ENCODE results near the gene PAPPA2. TPM values are rescaled to one million over a fixed set of nuclear protein-coding genes. Genes with fewer than 3 reads are reported as not detected.
A peak's percentile ranks its signal among the peaks of the same experiment; 100 is the strongest.

The PAPPA2 gene
- total and polyA plus RNA-seq, 12 donors = 0.06 to 1.3 (median 0.29) TPM

- intact Hi-C loops (cut with DNase I) = loop anchor here in 6 of 10 donors (2.0 to 10.0 kb wide), 6 partner anchors 152 to 1692 kb away; no protein-coding TSS in a partner anchor
- TF ChIP-seq CTCF (IDR thresholded peaks at IDR 0.05) = no peak
- Histone ChIP-seq H3K9me3 (no peaks in the 10 kb centered on the region), H3K4me3 (no peak overlapping the region), H3K27me3 (no peaks in the 10 kb centered on the region), H3K36me3 (no peaks in the 10 kb centered on the region), H3K27ac (peak overlapping the region in 3 of 10 donors; percentile 9 to 67 (median 24)), H3K4me1 (peaks cover 0 to 30% (median 5%) of the 10 kb centered on the region in 9 donors)
- ATAC-seq (peak; percentile 69 to 98 (median 94)), DNase-seq (peak; percentile 23 to 45)
- WGBS, 2 donors = 13 to 32% methylated on average over 1 of the region's 1 CpG
Measured at GRCh38 chr1:176847052-176847451, 384.1 kb downstream of the PAPPA2 start.

DNA sequence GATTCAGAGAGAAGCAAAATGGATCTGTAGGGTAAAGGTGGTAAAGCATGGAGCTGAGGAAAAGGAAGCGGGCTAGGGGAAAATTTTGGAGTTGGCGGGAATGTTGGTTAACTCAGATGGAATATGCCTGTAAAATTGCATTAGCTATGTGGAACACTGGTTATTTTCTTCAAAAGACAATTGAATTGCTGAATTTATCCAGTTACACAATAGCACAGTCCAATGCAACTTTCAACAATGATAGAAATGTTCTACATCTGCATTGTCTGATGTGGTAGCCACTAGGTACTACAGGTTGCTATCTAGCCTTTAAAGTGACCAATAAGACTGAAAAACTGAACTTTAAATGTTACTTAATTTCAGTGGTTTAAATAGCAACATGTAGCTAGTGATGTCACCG lies 386.3 kb downstream of the PAPPA2 start:
- WGBS, 2 donors = 68 to 96% methylated on average over 3 of the region's 3 CpGs
- ATAC-seq = no peak

GRCh38 chr1:176850871-176851270 lies 387.9 kb downstream of the PAPPA2 start:
- no peak overlapping the region for H3K4me3 ChIP-seq
- TF ChIP-seq CTCF (IDR thresholded peaks at IDR 0.05) = no peak

More for the DNA sequence above, 386.3 kb downstream of the PAPPA2 start:
- H3K9me3 ChIP-seq = no peaks in the 10 kb centered on the region
- no peak for DNase-seq
- H3K4me1 ChIP-seq = peaks cover 0 to 27% (median 0%) of the 10 kb centered on the region in 9 donors
- intact Hi-C loops (cut with DNase I) = loop anchor here in 6 of 10 donors (5.0 to 10.0 kb wide), 5 partner anchors 154 to 1694 kb away; no protein-coding TSS in a partner anchor
- no peak overlapping the region for H3K27ac ChIP-seq
- no peak for TF ChIP-seq CTCF (IDR thresholded peaks at IDR 0.05)
- H3K4me3 ChIP-seq = no peak overlapping the region
- no peaks in the 10 kb centered on the region for H3K27me3 ChIP-seq
- H3K36me3 ChIP-seq = no peaks in the 10 kb centered on the region

GRCh38 chr1:176852124-176852523 lies 389.1 kb downstream of the PAPPA2 start:
- Histone ChIP-seq H3K27me3 (no peaks in the 10 kb centered on the region), H3K4me1 (peaks cover 0 to 19% (median 0%) of the 10 kb centered on the region in 9 donors), H3K9me3 (no peaks in the 10 kb centered on the region), H3K4me3 (no peak overlapping the region), H3K36me3 (no peaks in the 10 kb centered on the region), H3K27ac (no peak overlapping the region)
- ATAC-seq (no peak), DNase-seq (no peak)
- WGBS, 2 donors = 86 to 91% methylated on average over 3 of the region's 3 CpGs
- intact Hi-C loops (cut with DNase I) = no loop called here
- TF ChIP-seq CTCF (IDR thresholded peaks at IDR 0.05) = no peak

More at GRCh38 chr1:176850871-176851270, 387.9 kb downstream of the PAPPA2 start:
- H3K4me1 ChIP-seq = peaks cover 0 to 27% (median 0%) of the 10 kb centered on the region in 9 donors
- intact Hi-C loops (cut with DNase I) = no loop called here
- ATAC-seq = no peak
- H3K27ac ChIP-seq = no peak overlapping the region
- no peaks in the 10 kb centered on the region for H3K36me3 ChIP-seq
- WGBS, 2 donors = 63 to 81% methylated on average over 4 of the region's 4 CpGs
- no peaks in the 10 kb centered on the region for H3K9me3 ChIP-seq
- no peaks in the 10 kb centered on the region for H3K27me3 ChIP-seq
- no peak for DNase-seq
